ENCODE results near the gene MEIS1.
A peak's percentile ranks its signal among the peaks of the same experiment; 100 is the strongest.

The MEIS1 gene

DNA sequence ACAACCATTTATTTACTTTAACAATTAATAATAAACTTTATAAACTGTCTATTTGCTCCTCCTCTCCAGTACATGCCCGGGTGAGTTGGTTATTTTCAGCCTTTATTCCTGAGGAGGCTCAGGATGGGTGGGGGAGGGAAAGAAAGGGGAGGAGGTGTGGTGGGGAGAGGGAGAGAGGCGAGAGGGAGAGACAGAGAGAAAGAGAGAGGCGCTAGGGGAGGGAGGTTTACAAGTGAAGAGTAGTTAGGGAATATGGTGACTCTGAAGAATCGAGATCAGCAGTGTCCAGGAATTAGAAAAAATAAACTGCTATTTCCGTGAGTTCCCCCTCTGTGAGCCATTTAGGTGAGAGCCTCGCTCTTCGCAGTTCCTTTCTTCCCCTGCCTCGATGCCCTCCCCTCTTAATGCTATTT lies 138.9 kb downstream of the MEIS1 start (continued):
- TF ChIP-seq ZNF76 (tag by site-specific recombination; IDR thresholded peaks at IDR 0.05; ENCODE audit: borderline replicate concordance, low read depth) (no peak), ZNF777 (tag by site-specific recombination; IDR thresholded peaks at IDR 0.05; ENCODE audit: borderline replicate concordance) (no peak), ZNF571 (tag by site-specific recombination; IDR thresholded peaks at IDR 0.05) (no peak), ZNF707 (tag by site-specific recombination; IDR thresholded peaks at IDR 0.05) (no peak), ZNF239 (tag by site-specific recombination; IDR thresholded peaks at IDR 0.05) (no peak), ZFHX2 (tag by site-specific recombination; conservative IDR thresholded peaks at IDR 0.05) (no peak), KLF1 (tag by site-specific recombination; IDR thresholded peaks at IDR 0.05) (no peak)
- TF ChIP-seq, protein P1, sequence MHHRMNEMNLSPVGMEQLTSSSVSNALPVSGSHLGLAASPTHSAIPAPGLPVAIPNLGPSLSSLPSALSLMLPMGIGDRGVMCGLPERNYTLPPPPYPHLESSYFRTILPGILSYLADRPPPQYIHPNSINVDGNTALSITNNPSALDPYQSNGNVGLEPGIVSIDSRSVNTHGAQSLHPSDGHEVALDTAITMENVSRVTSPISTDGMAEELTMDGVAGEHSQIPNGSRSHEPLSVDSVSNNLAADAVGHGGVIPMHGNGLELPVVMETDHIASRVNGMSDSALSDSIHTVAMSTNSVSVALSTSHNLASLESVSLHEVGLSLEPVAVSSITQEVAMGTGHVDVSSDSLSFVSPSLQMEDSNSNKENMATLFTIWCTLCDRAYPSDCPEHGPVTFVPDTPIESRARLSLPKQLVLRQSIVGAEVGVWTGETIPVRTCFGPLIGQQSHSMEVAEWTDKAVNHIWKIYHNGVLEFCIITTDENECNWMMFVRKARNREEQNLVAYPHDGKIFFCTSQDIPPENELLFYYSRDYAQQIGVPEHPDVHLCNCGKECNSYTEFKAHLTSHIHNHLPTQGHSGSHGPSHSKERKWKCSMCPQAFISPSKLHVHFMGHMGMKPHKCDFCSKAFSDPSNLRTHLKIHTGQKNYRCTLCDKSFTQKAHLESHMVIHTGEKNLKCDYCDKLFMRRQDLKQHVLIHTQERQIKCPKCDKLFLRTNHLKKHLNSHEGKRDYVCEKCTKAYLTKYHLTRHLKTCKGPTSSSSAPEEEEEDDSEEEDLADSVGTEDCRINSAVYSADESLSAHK (tag by site-specific recombination; IDR thresholded peaks at IDR 0.05): no peak
- TF ChIP-seq, protein P2, sequence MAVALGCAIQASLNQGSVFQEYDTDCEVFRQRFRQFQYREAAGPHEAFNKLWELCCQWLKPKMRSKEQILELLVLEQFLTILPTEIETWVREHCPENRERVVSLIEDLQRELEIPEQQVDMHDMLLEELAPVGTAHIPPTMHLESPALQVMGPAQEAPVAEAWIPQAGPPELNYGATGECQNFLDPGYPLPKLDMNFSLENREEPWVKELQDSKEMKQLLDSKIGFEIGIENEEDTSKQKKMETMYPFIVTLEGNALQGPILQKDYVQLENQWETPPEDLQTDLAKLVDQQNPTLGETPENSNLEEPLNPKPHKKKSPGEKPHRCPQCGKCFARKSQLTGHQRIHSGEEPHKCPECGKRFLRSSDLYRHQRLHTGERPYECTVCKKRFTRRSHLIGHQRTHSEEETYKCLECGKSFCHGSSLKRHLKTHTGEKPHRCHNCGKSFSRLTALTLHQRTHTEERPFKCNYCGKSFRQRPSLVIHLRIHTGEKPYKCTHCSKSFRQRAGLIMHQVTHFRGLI (tag by site-specific recombination; IDR thresholded peaks at IDR 0.05): no peak
- TF ChIP-seq, protein P3, sequence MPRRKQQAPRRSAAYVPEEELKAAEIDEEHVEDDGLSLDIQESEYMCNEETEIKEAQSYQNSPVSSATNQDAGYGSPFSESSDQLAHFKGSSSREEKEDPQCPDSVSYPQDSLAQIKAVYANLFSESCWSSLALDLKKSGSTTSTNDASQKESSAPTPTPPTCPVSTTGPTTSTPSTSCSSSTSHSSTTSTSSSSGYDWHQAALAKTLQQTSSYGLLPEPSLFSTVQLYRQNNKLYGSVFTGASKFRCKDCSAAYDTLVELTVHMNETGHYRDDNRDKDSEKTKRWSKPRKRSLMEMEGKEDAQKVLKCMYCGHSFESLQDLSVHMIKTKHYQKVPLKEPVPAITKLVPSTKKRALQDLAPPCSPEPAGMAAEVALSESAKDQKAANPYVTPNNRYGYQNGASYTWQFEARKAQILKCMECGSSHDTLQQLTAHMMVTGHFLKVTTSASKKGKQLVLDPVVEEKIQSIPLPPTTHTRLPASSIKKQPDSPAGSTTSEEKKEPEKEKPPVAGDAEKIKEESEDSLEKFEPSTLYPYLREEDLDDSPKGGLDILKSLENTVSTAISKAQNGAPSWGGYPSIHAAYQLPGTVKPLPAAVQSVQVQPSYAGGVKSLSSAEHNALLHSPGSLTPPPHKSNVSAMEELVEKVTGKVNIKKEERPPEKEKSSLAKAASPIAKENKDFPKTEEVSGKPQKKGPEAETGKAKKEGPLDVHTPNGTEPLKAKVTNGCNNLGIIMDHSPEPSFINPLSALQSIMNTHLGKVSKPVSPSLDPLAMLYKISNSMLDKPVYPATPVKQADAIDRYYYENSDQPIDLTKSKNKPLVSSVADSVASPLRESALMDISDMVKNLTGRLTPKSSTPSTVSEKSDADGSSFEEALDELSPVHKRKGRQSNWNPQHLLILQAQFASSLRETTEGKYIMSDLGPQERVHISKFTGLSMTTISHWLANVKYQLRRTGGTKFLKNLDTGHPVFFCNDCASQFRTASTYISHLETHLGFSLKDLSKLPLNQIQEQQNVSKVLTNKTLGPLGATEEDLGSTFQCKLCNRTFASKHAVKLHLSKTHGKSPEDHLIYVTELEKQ (tag by site-specific recombination; IDR thresholded peaks at IDR 0.05; ENCODE audit: borderline replicate concordance): no peak

DNA sequence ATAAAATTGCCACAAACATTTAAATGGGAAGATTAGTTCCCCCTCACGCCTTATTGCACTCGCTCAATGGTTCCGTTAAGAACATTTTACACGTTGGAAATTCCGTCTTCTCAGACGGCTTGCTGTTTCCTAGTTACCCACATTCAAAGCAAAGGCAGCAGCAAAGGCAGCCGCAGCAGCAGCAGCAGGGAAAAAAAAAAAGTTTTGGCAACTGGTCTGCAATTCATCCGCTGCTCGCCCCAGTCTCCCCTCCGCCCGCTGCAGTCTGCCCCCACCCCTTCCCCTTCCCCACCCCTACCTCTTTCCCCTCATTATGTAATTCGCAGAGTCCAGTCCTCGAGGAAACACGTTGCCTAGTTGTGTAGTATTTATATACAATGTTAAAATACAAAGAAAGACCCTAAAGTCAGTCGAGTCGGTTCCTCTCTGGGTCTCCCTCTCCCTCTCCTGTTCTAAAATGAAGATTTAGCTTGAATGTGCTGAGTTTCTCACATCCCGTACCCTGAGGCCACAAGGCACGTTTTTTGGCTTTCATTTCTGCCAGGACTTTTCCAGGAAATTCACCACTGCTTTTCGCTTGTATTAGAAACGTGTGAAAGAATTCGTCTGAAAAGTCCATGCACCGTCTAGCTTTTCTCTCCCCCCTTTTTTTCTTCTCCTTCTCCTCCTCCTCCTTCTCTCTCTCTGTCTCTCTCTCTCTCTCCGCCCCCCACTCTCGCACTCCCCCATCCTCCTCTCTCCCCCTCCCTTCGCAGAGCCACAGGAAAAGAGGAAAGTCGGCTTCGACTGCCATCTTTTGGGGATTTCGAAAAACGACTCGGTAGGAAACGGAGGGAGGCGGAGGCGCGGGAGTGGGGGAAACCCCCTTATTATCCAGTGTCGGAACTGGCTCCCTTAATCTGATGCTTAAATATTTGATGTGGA lies 140.0 kb downstream of the MEIS1 start:
- H3K27ac ChIP-seq (ENCODE audit: extremely low read depth, low read depth, low read length): peak overlapping the region; percentile 80
- no peaks in the 10 kb centered on the region for H3K9me3 ChIP-seq (ENCODE audit: control insufficient read depth, insufficient read depth, low read depth, low read length)
- H3K4me1 ChIP-seq (ENCODE audit: control insufficient read depth, insufficient read depth, low read length): peaks cover 10% of the 10 kb centered on the region; the same call in 1 of the 2 replicates
- peak overlapping the region; percentile 53 for H3K4me3 ChIP-seq (ENCODE audit: low read depth, low read length)
- POLR2A ChIA-PET: interaction anchor here (0.7 to 1.0 kb wide), 5 partner anchors 141 to 1009 kb away, joined by 3 to 6 read pairs (median 4); no protein-coding TSS in a partner anchor
- H3K36me3 ChIP-seq (ENCODE audit: control insufficient read depth in 2 of 2, insufficient read depth in 1 of 2, low read length in 2 of 2): peaks cover 0 to 10% of the 10 kb centered on the region in 2 experiments; a peak in 1 of 3 replicates
- CTCF ChIA-PET: interaction anchor here (0.5 to 3.3 kb wide), 15 partner anchors 9 to 857 kb away, joined by 3 to 17 read pairs (median 4); no protein-coding TSS in a partner anchor
- TF ChIP-seq, protein P4, sequence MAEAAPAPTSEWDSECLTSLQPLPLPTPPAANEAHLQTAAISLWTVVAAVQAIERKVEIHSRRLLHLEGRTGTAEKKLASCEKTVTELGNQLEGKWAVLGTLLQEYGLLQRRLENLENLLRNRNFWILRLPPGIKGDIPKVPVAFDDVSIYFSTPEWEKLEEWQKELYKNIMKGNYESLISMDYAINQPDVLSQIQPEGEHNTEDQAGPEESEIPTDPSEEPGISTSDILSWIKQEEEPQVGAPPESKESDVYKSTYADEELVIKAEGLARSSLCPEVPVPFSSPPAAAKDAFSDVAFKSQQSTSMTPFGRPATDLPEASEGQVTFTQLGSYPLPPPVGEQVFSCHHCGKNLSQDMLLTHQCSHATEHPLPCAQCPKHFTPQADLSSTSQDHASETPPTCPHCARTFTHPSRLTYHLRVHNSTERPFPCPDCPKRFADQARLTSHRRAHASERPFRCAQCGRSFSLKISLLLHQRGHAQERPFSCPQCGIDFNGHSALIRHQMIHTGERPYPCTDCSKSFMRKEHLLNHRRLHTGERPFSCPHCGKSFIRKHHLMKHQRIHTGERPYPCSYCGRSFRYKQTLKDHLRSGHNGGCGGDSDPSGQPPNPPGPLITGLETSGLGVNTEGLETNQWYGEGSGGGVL (tag by site-specific recombination; IDR thresholded peaks at IDR 0.05): peak; percentile 99
- TF ChIP-seq ZNF654 (tag by site-specific recombination; IDR thresholded peaks at IDR 0.05; ENCODE audit: low read depth) (peak; percentile 93), ZEB2 (tag by site-specific recombination; IDR thresholded peaks at IDR 0.05) (peak; percentile 53; the same call in 1 of the 2 replicates), KLF8 (tag by site-specific recombination; IDR thresholded peaks at IDR 0.05) (peak; percentile 57; the same call in 1 of the 2 replicates), ZNF391 (tag by site-specific recombination; IDR thresholded peaks at IDR 0.05; ENCODE audit: borderline replicate concordance, low read depth) (no peak)
- TF ChIP-seq, protein P5, sequence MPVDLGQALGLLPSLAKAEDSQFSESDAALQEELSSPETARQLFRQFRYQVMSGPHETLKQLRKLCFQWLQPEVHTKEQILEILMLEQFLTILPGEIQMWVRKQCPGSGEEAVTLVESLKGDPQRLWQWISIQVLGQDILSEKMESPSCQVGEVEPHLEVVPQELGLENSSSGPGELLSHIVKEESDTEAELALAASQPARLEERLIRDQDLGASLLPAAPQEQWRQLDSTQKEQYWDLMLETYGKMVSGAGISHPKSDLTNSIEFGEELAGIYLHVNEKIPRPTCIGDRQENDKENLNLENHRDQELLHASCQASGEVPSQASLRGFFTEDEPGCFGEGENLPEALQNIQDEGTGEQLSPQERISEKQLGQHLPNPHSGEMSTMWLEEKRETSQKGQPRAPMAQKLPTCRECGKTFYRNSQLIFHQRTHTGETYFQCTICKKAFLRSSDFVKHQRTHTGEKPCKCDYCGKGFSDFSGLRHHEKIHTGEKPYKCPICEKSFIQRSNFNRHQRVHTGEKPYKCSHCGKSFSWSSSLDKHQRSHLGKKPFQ (tag by site-specific recombination; IDR thresholded peaks at IDR 0.05): 0 out of 2 replicates have a peak, but pooled peaks have one; percentile 33
- TF ChIP-seq, protein P6, sequence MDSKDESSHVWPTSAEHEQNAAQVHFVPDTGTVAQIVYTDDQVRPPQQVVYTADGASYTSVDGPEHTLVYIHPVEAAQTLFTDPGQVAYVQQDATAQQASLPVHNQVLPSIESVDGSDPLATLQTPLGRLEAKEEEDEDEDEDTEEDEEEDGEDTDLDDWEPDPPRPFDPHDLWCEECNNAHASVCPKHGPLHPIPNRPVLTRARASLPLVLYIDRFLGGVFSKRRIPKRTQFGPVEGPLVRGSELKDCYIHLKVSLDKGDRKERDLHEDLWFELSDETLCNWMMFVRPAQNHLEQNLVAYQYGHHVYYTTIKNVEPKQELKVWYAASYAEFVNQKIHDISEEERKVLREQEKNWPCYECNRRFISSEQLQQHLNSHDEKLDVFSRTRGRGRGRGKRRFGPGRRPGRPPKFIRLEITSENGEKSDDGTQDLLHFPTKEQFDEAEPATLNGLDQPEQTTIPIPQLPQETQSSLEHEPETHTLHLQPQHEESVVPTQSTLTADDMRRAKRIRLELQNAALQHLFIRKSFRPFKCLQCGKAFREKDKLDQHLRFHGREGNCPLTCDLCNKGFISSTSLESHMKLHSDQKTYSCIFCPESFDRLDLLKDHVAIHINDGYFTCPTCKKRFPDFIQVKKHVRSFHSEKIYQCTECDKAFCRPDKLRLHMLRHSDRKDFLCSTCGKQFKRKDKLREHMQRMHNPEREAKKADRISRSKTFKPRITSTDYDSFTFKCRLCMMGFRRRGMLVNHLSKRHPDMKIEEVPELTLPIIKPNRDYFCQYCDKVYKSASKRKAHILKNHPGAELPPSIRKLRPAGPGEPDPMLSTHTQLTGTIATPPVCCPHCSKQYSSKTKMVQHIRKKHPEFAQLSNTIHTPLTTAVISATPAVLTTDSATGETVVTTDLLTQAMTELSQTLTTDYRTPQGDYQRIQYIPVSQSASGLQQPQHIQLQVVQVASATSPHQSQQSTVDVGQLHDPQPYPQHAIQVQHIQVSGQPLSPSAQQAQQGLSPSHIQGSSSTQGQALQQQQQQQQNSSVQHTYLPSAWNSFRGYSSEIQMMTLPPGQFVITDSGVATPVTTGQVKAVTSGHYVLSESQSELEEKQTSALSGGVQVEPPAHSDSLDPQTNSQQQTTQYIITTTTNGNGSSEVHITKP (tag by site-specific recombination; IDR thresholded peaks at IDR 0.05): peak; percentile 84

Data from HEK293 (cell line).